ENCODE data around the gene KDM4B.

DNA sequence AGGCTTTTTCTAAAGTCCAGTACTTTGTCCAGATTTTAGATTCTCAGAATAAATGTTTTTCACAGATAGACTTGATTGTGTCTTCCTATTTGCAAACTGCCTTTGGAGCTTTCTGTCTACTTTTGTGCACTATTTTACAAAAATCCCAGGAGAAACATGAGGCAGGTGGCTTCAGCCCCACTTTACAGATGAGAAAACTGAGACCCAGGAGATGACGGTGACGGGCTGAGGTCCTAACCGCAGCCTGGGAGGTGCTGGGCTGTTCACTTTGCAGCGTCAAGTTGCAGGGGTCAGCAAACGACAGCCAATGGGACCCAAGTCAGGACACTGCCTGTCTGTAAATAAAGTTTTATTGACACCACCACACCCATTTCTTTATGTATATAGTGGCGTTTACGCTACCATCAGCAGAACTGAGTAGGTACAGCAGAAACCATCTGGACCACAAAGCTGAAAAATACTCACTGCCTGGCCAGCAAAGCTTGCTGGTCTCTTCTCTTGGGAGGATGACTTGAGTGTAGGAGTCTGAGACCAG lies 6.8 kb upstream of the KDM4B start:
- TF ChIP-seq POLR2A (IDR thresholded peaks at IDR 0.05) (no peak), CTCF (IDR thresholded peaks at IDR 0.05) (no peak), EP300 (IDR thresholded peaks at IDR 0.05) (no peak), POLR2AphosphoS5 (IDR thresholded peaks at IDR 0.05) (no peak)
